GM12878 (cell line): Measurements from ENCODE around the gene KIFAP3. TPM values are rescaled to one million over a fixed set of nuclear protein-coding genes. Genes with fewer than 3 reads are reported as not detected.

ENCODE experiments used
- BMI1 ChIP-seq: fragments of 450-650 bp; IDR thresholded peaks from 2 replicates; pipeline ENCODE4 v1.6.1; 2016; ENCODE audit warnings: mild to moderate bottlenecking, moderate library complexity, borderline replicate concordance
- FOXK2 ChIP-seq: fragments of 450-650 bp; IDR thresholded peaks from 2 replicates; pipeline ENCODE4 v1.6.1; 2017; ENCODE audit warnings: mild to moderate bottlenecking, moderate library complexity
- NFYA ChIP-seq: IDR thresholded peaks from 2 replicates; pipeline ENCODE4 v1.6.1; 2011; ENCODE audit warnings: low read depth, mild to moderate bottlenecking, low read length, improper control_type of control experiment, borderline replicate concordance
- PML ChIP-seq: IDR thresholded peaks from 2 replicates; pipeline ENCODE4 v1.6.1; 2012; ENCODE audit warnings: low read length, inconsistent platforms
- TAF1 ChIP-seq: IDR thresholded peaks from 2 replicates; pipeline ENCODE4 v1.6.1; 2011; ENCODE audit warnings: mild to moderate bottlenecking, low read depth, low read length, borderline replicate concordance
- polyA plus RNA-seq, 11 experiments: library from polyadenylated mRNA; depleted of rRNA in 4 of 11; unstranded in 6 of 11; stranded (reverse) in 5 of 11; fragments of >200 nt; fragmentation: Nextera tagmentation in 4 of 11; fragmentation: Illumina TruSeq in 1 of 11; extraction: Ambion mirVana in 4 of 11; extraction: Trizol in 1 of 11; gene quantifications; 1 replicate in 1 of 11; 2 replicates in 10 of 11; pipeline versions ENCODE4 v1.2.1 to v1.2.3, GENCODE V29; 2011 to 2016; ENCODE audit warnings: inconsistent platforms in 2 of 11, missing spikeins in 2 of 11, low read depth in 1 of 11
- total RNA-seq, 4 experiments: library from RNA; depleted of rRNA in 3 of 4; stranded (reverse); fragments of >200 nt in 3 of 4; fragmentation: Illumina TruSeq in 1 of 4; extraction: Trizol in 1 of 4; gene quantifications; 2 replicates each; pipeline versions ENCODE4 v1.2.1 to v1.2.3, GENCODE V29; 2013 to 2021
- TF ChIP-seq, protein P1 (sequence below): fragments of 450-650 bp; IDR thresholded peaks from 2 replicates; pipeline ENCODE4 v1.6.1; 2017; ENCODE audit warnings: mild to moderate bottlenecking, moderate library complexity
- TF ChIP-seq, protein P2 (sequence below): IDR thresholded peaks from 2 replicates; pipeline ENCODE4 v1.6.1; 2012; ENCODE audit warnings: mild to moderate bottlenecking, low read depth, low read length
- TF ChIP-seq, protein P3 (sequence below): fragments of 150-350 bp; IDR thresholded peaks from 2 replicates; pipeline ENCODE4 v1.6.1; 2016; ENCODE audit warnings: low read depth, low read length
- TF ChIP-seq, protein P4 (sequence below): fragments of 450-650 bp; IDR thresholded peaks from 2 replicates; pipeline ENCODE4 v1.6.1; 2018; ENCODE audit warnings: borderline replicate concordance, mild to moderate bottlenecking; ENCODE audit not compliant: partially characterized antibody
- TF ChIP-seq, protein P5 (sequence below): fragments of 450-650 bp; IDR thresholded peaks from 2 replicates; pipeline ENCODE4 v1.6.1; 2017; ENCODE audit warnings: low read depth, mild to moderate bottlenecking, moderate library complexity

KIFAP3 gene
- total and polyA plus RNA-seq, 10 of the 15 experiments (the other 5 are each of a cell fraction or from before 2014, with no cell fraction given), result 13.7 to 100 (median 18.9) TPM

DNA sequence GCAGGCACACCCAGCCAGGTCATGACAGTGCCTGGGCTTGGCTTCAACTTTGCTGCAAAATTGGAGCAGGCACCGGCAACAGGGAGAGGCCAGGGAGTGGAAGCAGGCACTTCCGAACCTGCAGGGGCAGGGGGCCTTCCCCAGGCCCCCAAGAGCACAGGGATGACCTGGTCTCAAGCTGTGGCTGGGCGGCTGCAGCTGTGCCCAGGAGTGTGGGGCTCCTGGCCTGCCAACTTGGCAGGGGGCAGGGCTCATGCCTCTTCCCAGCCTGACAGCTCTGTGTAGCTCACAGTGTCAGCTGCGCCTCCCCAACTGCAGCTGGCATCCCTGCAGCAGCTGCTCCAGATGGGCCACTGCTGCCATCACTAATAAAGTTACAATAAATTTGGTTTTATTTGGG, 129.3 kb downstream of the KIFAP3 start (continued):
- TF ChIP-seq, protein P1, sequence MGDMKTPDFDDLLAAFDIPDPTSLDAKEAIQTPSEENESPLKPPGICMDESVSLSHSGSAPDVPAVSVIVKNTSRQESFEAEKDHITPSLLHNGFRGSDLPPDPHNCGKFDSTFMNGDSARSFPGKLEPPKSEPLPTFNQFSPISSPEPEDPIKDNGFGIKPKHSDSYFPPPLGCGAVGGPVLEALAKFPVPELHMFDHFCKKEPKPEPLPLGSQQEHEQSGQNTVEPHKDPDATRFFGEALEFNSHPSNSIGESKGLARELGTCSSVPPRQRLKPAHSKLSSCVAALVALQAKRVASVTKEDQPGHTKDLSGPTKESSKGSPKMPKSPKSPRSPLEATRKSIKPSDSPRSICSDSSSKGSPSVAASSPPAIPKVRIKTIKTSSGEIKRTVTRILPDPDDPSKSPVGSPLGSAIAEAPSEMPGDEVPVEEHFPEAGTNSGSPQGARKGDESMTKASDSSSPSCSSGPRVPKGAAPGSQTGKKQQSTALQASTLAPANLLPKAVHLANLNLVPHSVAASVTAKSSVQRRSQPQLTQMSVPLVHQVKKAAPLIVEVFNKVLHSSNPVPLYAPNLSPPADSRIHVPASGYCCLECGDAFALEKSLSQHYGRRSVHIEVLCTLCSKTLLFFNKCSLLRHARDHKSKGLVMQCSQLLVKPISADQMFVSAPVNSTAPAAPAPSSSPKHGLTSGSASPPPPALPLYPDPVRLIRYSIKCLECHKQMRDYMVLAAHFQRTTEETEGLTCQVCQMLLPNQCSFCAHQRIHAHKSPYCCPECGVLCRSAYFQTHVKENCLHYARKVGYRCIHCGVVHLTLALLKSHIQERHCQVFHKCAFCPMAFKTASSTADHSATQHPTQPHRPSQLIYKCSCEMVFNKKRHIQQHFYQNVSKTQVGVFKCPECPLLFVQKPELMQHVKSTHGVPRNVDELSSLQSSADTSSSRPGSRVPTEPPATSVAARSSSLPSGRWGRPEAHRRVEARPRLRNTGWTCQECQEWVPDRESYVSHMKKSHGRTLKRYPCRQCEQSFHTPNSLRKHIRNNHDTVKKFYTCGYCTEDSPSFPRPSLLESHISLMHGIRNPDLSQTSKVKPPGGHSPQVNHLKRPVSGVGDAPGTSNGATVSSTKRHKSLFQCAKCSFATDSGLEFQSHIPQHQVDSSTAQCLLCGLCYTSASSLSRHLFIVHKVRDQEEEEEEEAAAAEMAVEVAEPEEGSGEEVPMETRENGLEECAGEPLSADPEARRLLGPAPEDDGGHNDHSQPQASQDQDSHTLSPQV, result no peak
- TF ChIP-seq FOXK2 (no peak), NFYA (no peak), BMI1 (no peak), PML (no peak), TAF1 (no peak)
- TF ChIP-seq, protein P2, sequence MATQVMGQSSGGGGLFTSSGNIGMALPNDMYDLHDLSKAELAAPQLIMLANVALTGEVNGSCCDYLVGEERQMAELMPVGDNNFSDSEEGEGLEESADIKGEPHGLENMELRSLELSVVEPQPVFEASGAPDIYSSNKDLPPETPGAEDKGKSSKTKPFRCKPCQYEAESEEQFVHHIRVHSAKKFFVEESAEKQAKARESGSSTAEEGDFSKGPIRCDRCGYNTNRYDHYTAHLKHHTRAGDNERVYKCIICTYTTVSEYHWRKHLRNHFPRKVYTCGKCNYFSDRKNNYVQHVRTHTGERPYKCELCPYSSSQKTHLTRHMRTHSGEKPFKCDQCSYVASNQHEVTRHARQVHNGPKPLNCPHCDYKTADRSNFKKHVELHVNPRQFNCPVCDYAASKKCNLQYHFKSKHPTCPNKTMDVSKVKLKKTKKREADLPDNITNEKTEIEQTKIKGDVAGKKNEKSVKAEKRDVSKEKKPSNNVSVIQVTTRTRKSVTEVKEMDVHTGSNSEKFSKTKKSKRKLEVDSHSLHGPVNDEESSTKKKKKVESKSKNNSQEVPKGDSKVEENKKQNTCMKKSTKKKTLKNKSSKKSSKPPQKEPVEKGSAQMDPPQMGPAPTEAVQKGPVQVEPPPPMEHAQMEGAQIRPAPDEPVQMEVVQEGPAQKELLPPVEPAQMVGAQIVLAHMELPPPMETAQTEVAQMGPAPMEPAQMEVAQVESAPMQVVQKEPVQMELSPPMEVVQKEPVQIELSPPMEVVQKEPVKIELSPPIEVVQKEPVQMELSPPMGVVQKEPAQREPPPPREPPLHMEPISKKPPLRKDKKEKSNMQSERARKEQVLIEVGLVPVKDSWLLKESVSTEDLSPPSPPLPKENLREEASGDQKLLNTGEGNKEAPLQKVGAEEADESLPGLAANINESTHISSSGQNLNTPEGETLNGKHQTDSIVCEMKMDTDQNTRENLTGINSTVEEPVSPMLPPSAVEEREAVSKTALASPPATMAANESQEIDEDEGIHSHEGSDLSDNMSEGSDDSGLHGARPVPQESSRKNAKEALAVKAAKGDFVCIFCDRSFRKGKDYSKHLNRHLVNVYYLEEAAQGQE, result no peak
- TF ChIP-seq, protein P3, sequence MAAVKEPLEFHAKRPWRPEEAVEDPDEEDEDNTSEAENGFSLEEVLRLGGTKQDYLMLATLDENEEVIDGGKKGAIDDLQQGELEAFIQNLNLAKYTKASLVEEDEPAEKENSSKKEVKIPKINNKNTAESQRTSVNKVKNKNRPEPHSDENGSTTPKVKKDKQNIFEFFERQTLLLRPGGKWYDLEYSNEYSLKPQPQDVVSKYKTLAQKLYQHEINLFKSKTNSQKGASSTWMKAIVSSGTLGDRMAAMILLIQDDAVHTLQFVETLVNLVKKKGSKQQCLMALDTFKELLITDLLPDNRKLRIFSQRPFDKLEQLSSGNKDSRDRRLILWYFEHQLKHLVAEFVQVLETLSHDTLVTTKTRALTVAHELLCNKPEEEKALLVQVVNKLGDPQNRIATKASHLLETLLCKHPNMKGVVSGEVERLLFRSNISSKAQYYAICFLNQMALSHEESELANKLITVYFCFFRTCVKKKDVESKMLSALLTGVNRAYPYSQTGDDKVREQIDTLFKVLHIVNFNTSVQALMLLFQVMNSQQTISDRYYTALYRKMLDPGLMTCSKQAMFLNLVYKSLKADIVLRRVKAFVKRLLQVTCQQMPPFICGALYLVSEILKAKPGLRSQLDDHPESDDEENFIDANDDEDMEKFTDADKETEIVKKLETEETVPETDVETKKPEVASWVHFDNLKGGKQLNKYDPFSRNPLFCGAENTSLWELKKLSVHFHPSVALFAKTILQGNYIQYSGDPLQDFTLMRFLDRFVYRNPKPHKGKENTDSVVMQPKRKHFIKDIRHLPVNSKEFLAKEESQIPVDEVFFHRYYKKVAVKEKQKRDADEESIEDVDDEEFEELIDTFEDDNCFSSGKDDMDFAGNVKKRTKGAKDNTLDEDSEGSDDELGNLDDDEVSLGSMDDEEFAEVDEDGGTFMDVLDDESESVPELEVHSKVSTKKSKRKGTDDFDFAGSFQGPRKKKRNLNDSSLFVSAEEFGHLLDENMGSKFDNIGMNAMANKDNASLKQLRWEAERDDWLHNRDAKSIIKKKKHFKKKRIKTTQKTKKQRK, result no peak
- TF ChIP-seq, protein P4, sequence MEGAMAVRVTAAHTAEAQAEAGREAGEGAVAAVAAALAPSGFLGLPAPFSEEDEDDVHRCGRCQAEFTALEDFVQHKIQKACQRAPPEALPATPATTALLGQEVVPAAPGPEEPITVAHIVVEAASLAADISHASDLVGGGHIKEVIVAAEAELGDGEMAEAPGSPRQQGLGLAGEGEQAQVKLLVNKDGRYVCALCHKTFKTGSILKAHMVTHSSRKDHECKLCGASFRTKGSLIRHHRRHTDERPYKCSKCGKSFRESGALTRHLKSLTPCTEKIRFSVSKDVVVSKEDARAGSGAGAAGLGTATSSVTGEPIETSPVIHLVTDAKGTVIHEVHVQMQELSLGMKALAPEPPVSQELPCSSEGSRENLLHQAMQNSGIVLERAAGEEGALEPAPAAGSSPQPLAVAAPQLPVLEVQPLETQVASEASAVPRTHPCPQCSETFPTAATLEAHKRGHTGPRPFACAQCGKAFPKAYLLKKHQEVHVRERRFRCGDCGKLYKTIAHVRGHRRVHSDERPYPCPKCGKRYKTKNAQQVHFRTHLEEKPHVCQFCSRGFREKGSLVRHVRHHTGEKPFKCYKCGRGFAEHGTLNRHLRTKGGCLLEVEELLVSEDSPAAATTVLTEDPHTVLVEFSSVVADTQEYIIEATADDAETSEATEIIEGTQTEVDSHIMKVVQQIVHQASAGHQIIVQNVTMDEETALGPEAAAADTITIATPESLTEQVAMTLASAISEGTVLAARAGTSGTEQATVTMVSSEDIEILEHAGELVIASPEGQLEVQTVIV, result no peak
- TF ChIP-seq, protein P5, sequence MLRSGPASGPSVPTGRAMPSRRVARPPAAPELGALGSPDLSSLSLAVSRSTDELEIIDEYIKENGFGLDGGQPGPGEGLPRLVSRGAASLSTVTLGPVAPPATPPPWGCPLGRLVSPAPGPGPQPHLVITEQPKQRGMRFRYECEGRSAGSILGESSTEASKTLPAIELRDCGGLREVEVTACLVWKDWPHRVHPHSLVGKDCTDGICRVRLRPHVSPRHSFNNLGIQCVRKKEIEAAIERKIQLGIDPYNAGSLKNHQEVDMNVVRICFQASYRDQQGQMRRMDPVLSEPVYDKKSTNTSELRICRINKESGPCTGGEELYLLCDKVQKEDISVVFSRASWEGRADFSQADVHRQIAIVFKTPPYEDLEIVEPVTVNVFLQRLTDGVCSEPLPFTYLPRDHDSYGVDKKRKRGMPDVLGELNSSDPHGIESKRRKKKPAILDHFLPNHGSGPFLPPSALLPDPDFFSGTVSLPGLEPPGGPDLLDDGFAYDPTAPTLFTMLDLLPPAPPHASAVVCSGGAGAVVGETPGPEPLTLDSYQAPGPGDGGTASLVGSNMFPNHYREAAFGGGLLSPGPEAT, result no peak
